RWPE2 (cell line): ENCODE data around the gene DYRK4.
A peak's percentile ranks its signal among the peaks of the same experiment; 100 is the strongest.

Experiments used
- ATAC-seq: fragments of 200-7000 bp; cut with Tn5 transposase; 3 replicates; pipeline ENCODE4 v1.9.1; 2021; ENCODE audit warnings: low read depth
- DNase-seq: peaks from one replicate; pipeline ENCODE4 v3.0.0-alpha.2; 2020; ENCODE audit warnings: low spot score
- H3K27ac ChIP-seq: fragments of 450-650 bp; 2 replicates; pipeline ENCODE4 v1.5.1; 2017; ENCODE audit warnings: mild to moderate bottlenecking; ENCODE audit not compliant: poor library complexity, severe bottlenecking
- H3K27me3 ChIP-seq: fragments of 250-450 bp; sonication (Bioruptor Pico); 2 replicates; pipeline ENCODE4 v1.5.1; 2021; ENCODE audit warnings: mild to moderate bottlenecking, moderate library complexity; ENCODE audit not compliant: insufficient read depth, poor library complexity, severe bottlenecking
- H3K36me3 ChIP-seq: fragments of 250-450 bp; sonication (Bioruptor Pico); 2 replicates; pipeline ENCODE4 v1.5.1; 2020; ENCODE audit warnings: low read depth, mild to moderate bottlenecking, moderate library complexity
- H3K4me1 ChIP-seq: fragments of 250-450 bp; sonication (Bioruptor Pico); 2 replicates; pipeline ENCODE4 v1.5.1; 2021; ENCODE audit warnings: mild to moderate bottlenecking, moderate library complexity; ENCODE audit not compliant: insufficient read depth, poor library complexity, severe bottlenecking
- H3K4me3 ChIP-seq: fragments of 250-450 bp; sonication (Bioruptor Pico); 2 replicates; pipeline ENCODE4 v1.5.1; 2021; ENCODE audit warnings: mild to moderate bottlenecking, moderate library complexity; ENCODE audit not compliant: severe bottlenecking
- H3K9me3 ChIP-seq: fragments of 250-450 bp; sonication (Bioruptor Pico); 2 replicates; pipeline ENCODE4 v1.5.1; 2021; ENCODE audit warnings: mild to moderate bottlenecking, moderate library complexity; ENCODE audit not compliant: severe bottlenecking
- CTCF ChIP-seq: fragments of 450-650 bp; IDR thresholded peaks from one replicate; pipeline ENCODE4 v1.5.1; 2017; ENCODE audit warnings: mild to moderate bottlenecking, moderate library complexity; ENCODE audit not compliant: poor library complexity, severe bottlenecking

Gene DYRK4

GRCh38 chr12:4539167-4539870 is 22.7 kb upstream of the DYRK4 start:
- no peak for TF ChIP-seq CTCF
- DNase-seq = no peak
- H3K4me1 ChIP-seq = peaks cover 24% of the 10 kb centered on the region

GRCh38 chr12:4540170-4540569 is 21.8 kb upstream of the DYRK4 start:
- no peak for ATAC-seq
- no peak for DNase-seq
- H3K36me3 ChIP-seq = peaks cover 51% of the 10 kb centered on the region
- TF ChIP-seq CTCF = no peak
- H3K27ac ChIP-seq = no peak overlapping the region
- no peaks in the 10 kb centered on the region for H3K9me3 ChIP-seq
- no peaks in the 10 kb centered on the region for H3K27me3 ChIP-seq
- H3K4me1 ChIP-seq = peaks cover 28% of the 10 kb centered on the region
- H3K4me3 ChIP-seq = no peak overlapping the region

More at GRCh38 chr12:4539167-4539870, 22.7 kb upstream of the DYRK4 start:
- peak overlapping the region; percentile 66 for H3K27ac ChIP-seq
- peak; percentile 17; the same call in 2 of the 3 replicates for ATAC-seq
- H3K9me3 ChIP-seq = no peaks in the 10 kb centered on the region
- H3K27me3 ChIP-seq = no peaks in the 10 kb centered on the region
- peak overlapping the region; percentile 57 for H3K4me3 ChIP-seq
- H3K36me3 ChIP-seq = peaks cover 51% of the 10 kb centered on the region

GRCh38 chr12:4540638-4541037 is 21.4 kb upstream of the DYRK4 start:
- H3K4me3 ChIP-seq = no peak overlapping the region
- H3K9me3 ChIP-seq = no peaks in the 10 kb centered on the region
- H3K4me1 ChIP-seq = peaks cover 28% of the 10 kb centered on the region
- H3K36me3 ChIP-seq = peaks cover 51% of the 10 kb centered on the region
- DNase-seq = no peak
- no peaks in the 10 kb centered on the region for H3K27me3 ChIP-seq
- no peak for ATAC-seq
- H3K27ac ChIP-seq = no peak overlapping the region
- no peak for TF ChIP-seq CTCF

- peaks cover 97% of the 10 kb centered on the region for H3K36me3 ChIP-seq
These were observed 16.8 kb upstream of the DYRK4 start for GRCh38 chr12:4545195-4545594.

More at GRCh38 chr12:4545195-4545594, 16.8 kb upstream of the DYRK4 start:
- ATAC-seq = no peak
- Histone ChIP-seq H3K9me3 (no peaks in the 10 kb centered on the region), H3K4me1 (peaks cover 10% of the 10 kb centered on the region), H3K27ac (no peak overlapping the region), H3K27me3 (no peaks in the 10 kb centered on the region), H3K4me3 (no peak overlapping the region)
- DNase-seq = no peak
- no peak for TF ChIP-seq CTCF
